Fibroblast of lung (primary cell): ENCODE results near the gene MYLK3.

Experiments used
- EZH2 ChIP-seq: IDR thresholded peaks from 2 replicates; pipeline ENCODE4 v1.5.1; 2012; ENCODE audit warnings: low read length, control low read depth, mild to moderate bottlenecking; ENCODE audit errors: missing control alignments
- TF ChIP-seq, protein P1 (sequence below), 2 donors: IDR thresholded peaks in 1 of 2; conservative IDR thresholded peaks in 1 of 2; 1 replicate in 1 of 2; 2 replicates in 1 of 2; pipeline ENCODE4 v1.5.1; 2011 to 2012; ENCODE audit warnings: low read length in 2 of 2, control low read depth in 1 of 2, inconsistent platforms in 1 of 2, low read depth in 1 of 2, mild to moderate bottlenecking in 1 of 2

DNA sequence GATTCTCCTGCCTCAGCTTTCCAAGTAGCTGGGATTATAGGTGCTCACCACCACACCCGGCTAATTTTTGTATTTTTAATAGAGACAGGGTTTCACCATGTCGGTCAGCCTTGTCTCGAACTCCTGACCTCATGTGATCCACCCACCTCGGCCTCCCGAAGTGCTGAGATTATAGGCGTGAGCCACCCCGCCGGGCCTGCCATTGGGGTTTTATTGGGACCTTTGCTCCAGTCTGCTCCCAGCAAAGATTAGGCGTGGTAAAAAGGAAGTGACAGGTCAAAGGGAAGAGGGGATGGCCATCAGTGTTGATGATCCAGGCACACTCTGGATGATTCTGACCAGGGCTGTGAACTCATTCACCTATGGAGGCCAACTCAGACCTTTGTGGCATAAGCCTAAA lies 20.5 kb downstream of the MYLK3 start:
- no peak for TF ChIP-seq EZH2
- TF ChIP-seq, protein P1, sequence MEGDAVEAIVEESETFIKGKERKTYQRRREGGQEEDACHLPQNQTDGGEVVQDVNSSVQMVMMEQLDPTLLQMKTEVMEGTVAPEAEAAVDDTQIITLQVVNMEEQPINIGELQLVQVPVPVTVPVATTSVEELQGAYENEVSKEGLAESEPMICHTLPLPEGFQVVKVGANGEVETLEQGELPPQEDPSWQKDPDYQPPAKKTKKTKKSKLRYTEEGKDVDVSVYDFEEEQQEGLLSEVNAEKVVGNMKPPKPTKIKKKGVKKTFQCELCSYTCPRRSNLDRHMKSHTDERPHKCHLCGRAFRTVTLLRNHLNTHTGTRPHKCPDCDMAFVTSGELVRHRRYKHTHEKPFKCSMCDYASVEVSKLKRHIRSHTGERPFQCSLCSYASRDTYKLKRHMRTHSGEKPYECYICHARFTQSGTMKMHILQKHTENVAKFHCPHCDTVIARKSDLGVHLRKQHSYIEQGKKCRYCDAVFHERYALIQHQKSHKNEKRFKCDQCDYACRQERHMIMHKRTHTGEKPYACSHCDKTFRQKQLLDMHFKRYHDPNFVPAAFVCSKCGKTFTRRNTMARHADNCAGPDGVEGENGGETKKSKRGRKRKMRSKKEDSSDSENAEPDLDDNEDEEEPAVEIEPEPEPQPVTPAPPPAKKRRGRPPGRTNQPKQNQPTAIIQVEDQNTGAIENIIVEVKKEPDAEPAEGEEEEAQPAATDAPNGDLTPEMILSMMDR (conservative IDR thresholded peaks at IDR 0.05 in 1 of 2, IDR thresholded peaks at IDR 0.05 in 1 of 2; ENCODE audit: low read depth in 1 of 2, low read length in 2 of 2): no peak
